ENCODE results near the gene CTDSPL.

The CTDSPL gene

DNA sequence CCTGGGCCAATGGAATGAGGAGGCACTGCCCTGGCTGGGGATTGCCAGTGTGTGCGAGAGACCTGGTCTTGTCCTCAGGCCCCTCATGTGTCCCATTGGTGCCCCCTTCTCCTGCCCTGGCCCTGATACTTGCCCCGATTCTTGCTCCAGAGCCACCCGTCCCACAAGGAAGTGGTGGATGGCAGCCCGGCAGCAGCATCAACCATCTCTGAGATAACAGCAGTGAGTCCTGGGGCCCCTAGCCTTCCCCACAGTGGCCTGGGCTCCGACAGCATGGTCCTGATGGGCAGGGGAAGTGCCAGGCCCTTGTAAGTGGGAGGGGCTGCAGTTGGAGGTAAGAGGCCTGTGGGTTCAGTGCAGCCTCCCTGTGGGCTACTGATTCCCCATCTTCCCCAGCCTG is 144.4 kb downstream of the CTDSPL start:
- DNase-seq: no peak

DNA sequence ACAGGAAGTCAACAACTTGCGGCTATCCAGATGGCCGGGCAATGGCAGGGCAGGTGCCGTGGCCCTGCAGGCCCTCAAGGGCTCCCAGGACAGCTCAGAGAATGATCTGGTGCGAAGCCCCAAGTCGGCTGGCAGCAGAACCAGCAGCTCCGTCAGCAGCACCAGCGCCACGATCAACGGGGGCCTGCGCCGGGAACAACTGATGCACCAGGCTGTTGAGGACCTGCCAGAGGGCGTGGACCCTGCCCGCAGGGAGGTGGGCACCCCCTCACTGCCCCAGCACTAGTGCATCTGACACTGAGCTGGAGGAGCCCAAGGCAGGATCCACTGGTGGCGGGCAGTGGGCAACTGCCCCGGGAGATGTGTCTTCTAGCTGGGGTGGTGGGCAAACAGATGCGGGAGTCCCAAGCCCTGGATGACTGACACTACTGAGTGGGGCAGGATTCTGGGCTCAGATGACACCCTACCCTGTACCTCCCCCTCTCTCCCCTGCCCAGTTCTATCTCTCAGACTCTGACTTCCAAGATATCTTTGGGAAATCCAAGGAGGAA is 144.8 kb downstream of the CTDSPL start:
- DNase-seq: no peak

DNA sequence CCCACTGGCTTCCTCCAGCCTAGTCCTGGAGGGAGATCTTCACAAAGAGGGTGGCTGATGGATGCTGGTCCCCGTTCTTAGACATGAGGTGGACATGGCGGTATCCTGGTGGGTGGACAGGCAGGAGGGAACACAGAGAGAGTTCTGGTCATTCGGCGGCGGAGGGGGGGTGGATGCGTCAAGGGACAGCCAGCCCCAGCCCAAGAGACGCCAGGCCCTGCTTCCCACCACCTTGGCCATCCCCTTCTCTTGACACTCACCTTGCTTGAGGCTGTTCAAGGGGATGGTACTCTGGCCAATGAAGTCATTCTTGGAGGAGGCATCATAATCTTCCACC is 146.0 kb downstream of the CTDSPL start:
- DNase-seq: no peak

DNA sequence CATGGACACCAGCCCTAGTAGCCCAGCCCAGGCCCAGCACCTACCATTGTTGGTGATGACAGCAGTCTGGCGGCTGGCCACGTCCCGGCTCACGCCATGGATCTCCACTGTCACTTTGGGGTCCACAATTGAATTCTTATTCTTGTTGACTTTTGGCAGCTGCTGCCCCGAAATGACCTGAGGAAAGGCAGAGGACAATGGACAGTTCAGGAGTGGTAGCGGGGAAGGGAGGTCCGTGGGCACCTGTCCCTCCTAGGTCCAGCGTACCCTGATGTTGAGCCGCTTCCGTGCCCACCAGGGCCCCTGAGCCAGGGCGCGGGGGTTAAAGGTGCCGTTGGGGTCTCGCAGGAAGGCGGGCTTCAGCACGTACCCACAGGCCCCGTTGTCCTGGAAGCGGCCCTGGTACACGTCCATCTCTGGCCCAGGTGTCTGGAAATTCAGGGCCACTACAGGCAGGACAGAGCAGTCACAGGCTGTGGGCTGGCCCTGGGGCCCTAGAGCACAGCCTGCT is 146.6 kb downstream of the CTDSPL start:
- no peak for DNase-seq

DNA sequence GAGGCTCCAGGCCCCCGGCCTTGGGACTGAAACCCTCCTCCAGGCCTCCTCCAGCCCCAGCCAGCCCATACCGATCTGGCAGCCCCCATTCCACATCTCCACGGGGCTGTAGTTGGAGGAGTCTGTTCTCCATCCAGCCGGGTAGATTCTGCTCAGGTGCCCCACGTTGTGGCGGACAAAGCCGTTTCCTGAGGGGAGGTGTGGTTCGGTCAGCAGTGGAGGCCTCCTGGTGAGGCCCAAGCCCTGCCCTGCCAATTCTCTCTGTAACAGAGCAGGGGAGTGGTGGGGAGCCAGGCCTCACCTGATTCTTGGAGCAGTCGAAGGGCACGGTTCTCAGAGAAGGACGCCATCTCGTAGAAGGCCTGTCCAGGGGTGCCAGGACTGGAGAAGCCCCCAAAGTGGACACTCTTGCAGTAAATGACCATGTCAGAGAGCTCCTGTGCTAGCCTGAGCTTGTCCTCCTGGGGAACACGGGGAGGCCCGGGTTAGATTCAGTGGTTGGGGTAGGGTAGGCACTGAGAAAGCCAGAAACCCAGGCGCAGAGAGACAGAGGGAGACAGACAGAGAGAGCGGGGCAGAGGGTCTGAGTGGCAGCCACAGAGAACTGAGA is 147.4 kb downstream of the CTDSPL start:
- DNase-seq: no peak

DNA sequence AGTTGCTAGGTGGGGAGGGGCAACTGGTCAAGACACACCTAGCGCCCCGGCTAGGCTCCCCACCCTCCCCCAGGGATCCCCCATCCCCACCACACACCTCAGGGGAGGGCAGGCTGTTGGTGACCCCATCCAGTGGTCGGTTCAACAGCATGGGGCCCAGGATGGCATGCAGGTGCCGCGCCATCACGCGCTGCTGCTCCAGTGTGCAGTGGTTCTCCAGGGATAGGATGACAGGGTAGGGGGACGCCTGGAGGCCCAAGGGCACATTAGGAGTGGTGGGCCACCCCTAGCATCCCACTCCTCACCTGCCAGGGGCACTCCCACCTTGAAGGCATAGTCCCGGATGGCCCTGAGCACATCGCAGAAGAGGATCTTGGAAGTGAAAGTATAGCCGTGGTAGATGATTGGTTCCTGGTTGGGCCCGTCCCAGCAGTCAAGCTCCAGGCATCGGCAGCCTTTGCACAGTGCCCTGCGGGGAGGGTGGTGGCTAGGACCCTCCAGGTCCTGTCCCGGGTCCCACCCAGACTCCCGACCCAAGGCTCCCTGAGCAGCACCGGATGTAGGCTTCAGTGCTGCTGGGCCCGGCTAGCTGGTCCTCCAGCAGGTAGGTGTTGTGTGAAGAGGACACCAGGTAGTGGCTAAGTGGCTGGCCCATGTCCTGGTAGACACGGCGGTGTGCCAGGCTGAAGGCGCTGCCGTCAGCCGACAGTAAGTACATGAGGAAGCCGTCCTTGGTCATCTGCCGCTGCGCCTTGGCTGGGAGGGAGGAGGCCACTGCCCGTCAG is 148.3 kb downstream of the CTDSPL start:
- DNase-seq: no peak

DNA sequence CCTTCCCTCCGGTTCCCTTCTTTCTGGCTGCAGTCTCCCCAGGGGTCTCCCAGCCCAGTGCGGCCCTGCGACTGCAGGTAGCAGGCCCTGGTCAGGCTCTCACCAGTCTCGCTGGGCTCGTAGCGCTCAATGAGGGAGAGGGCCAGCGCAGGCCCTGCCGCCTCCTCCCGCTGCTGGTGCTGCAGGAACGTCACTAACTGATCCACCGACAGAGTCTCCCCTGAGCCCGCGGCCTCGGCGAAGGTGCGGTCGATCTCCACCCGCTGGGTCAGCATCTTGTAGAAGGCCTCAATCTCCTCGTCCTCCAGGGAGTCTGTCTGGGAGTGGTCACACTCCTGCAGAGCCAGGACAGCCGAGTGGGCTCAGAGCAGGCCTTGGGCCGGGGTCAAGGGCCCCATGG is 149.4 kb downstream of the CTDSPL start:
- DNase-seq: no peak

DNA sequence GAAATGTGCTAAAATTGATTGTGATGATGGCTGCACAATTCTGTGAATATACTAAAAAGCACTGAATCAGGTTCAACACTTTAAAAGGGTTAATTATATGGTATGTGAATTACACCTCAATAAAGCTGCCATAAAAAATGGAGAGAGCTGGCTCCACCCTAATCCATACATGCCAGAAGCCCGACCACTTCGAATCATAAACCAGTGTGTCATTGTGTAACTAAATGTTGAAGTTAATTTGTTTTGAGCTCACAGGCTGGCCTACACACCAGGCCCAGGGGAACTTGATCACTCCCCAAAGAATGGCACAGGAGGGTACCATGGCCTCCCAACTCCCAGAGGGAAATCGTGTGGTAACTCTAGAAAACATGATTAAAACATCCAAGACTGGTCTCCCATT is 153.8 kb downstream of the CTDSPL start:
- no peak for DNase-seq

DNA sequence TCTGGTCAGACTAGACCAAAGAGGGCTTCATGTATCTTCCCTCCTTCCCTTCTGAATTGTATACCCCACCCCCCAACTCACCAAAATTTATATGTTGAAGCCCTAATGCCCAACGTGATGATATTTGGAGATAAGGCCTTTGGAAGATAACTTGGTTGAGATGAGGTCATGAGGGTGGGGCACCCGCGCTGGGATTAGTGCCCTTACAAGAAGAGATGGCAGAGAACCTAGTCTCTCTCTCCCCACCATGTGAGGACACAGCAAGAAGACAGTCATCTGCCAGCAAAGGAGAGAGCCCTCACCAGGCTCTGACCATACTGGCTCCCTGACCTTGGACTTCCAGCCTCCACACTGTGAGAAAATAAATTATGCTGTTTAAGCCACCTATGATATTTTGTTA is 154.3 kb downstream of the CTDSPL start:
- DNase-seq: no peak

DNA sequence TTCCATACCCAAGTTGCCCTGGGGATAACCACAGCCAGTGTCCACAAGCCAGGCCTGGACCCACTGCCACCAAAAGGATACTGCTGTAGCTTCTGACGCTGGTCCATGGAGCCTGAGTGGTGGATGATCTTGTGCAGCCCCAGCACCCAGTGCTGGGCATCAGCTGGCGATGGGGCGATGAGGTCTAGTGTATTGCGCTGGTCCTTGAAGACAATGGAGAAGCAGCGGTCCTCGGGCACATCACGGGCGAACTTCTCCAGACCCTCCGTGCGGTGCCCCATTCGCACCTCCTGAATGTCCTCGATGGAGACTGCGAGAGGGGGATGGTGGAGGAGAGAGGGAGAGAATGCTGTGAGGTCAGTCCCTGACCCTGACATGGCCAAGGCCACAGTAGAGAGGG is 154.7 kb downstream of the CTDSPL start:
- no peak for DNase-seq

DNA sequence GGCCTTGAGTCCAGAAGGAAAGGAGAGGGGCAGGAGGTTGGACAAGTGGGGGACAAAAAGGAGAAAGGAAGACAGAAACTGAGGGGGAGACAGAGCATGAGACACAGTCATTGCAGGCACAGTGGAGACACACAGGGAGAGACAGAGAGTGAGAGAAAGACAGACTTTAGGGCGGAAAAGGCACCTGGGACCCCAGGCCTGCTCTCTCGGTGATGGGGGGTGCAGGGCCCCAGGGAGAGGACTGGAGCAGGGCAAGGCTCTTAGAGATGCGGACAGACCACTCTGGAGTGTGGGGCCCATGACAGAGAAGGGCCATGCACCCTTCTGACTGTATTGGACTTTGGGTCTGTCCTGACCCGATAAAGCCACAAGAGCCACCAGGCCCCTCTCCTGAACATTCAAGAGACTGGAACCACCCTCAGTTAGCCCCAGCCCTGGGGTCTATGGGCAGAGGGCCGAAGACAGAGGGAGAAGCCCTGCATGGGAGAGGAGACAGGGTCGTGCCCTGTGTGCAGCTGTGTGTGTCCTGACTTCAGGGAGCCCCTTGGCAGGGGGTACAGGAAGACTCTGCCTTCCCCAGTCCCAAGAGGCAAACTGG is 155.3 kb downstream of the CTDSPL start:
- no peak for DNase-seq

DNA sequence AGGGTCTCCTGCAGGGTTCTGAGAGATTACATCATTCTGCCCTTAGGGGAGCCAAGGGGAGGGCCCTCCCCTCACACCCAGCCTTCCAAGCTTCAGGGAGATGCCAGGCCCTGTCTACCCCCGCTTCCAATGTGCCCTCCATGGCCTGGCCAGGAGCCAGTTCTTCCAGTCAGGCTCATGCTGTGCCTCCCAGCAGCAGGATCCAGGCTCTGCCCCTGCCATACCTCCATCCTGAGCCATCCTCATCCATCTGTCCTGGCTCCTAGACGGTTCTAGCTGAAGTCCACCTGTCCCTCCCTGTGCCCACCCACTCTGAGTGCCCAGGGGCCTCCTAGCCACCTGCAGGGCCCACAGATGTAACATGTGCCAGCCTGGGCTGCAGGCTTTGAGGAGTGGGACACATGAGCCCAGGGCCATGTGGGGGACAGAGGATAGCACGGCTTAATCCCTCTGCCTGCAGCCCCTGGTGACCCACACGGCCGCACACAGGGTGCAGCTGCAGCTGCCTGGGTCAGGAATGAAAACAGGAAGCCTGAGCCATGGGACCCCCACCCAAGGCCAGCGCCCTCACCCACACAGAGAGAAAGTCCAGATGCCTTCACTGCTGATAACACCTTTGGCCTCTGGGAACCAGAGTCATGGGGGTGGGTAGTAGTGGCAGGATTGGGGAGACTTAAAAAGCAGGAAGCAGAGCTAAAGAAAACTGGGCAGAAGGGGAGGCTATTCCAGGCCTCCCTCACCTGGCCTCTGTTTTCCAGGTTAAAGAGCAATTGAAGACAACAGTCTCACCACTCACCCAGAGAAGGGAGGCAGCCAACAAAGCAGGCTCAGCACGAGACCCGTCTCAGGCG is 156.0 kb downstream of the CTDSPL start:
- no peak for DNase-seq

DNA sequence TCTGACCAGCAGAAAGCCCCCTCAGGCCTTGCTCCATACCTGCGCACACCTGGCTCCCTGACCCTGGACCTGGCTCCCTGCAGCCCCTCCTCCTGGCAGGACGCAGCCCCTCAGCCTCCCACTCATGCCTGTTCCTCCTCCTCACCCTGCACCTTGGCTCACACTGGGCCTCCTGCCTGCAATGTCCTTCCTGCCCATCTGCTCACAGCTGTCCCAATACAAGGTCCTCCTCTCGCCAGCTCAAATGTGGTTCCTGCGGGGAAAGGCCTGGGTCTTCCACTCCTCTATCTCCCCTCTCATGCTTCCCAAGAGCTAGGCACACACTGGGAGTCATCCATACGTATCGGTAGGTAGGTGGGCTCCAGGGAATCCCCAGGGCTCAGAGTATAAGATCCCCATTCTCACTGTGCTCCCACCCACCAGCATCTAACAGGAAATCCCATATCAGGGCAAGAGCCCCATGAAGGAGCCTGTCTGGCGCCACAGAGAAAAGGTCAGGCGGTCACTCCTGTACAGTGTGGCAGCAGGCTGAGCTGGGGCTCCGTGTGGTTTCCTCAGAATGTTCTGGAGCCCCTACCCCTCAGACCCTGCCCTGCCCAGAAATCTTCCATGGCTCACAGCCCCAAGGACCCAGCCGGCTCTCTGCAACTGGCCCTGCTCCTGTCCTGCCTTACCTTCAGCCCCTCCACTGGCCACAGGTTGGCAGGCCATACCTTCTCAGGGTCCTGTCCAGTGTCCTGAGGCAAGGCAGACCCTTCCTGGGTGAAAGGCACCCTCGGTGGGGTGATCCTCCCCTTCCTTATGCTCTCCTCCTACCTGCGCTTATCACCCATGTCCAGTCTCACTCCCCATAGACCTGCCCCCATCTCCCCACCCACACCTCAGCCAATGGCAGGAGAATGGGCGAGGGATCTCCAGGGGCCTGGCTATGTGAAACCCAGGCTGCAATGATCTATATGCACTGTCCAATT is 156.9 kb downstream of the CTDSPL start:
- no peak for DNase-seq

DNA sequence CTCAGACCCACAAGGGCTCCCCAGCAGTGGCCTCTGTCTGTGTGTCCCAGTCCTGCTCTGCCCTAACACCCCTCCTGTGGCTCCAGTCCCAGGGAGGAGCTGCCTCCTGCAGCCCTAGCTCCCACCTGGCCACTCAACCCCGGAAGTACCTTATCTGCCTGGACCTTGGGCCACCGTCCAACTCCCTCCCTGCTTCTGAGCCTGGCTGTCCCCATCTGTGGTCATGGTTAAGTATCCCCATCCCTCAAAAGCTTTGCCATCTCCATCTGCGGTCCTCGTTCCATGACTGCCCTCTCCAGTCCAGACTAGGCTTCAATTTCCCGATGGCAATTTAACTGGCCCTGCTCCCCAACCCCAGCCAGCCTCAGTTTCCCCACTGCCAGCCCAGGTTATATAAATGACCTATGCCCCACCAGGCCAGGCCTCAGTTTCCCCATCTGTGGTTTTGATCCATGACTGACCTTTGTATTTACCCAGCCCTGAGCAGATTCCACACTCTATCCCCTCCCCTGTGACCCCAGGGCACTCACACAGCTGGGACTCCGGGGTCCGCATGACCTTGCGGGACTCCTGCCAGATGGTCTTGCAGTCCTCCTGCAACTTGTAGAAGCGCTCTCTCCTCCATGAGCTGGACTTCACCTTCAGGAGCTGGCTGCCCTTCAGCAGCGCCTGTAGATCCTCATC is 158.1 kb downstream of the CTDSPL start:
- DNase-seq: no peak

DNA sequence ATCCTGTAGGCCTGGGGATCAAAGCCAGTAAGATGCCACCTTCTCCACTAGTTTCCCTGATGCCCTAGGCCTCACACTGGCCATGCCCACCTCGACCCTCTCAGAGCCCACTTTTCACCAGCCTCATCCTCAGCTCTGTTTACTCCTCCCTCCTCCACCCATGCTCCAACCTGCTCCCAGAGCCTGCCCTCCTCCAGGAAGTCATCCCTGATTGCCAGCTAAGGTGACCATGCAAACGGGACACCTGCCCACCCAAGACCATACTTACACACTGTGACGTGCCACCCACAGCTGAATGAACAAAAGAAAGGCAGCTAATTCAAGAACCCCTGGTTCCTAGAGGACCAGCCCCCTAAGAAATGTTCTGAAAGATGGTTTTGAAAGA is 158.7 kb downstream of the CTDSPL start:
- no peak for DNase-seq

DNA sequence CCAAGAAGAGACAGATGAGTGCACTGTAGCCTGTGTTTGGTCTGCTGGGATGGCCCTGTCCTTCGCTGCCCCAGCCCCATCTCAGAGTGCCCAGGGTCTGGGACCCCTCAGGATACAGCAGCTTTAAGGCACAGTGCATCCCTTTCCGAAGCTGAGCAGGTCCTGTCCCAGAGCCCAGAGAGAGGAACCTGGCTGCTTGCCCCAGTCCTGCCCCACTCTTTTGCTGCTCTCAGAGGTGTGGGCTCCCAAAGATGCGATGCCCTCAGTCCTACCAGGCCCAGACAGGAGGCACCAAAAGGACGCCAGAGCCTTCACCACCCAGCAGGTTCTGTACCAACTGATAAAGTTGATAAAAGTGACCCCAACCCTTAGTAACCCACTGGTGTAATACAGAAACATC is 159.5 kb downstream of the CTDSPL start:
- no peak for DNase-seq

DNA sequence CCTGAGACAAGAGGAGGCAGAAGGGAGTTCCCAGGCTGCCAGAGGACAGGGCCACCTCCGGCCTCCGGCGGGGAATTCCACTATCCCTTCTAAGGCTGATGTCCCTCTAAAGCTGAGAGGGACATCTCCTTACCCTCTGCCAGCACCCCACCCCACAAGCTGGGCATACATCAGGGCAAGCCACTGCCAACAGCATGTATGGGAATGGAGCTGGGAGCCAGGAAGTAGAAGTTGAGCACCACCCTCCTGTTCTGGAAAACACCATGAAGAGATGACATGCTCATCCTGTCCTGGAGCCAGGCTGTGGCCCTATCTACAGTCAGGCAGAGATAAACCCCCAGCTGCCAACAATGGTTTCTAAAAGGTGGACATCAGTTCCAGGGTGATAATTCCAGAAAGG is 160.6 kb downstream of the CTDSPL start:
- DNase-seq: no peak

DNA sequence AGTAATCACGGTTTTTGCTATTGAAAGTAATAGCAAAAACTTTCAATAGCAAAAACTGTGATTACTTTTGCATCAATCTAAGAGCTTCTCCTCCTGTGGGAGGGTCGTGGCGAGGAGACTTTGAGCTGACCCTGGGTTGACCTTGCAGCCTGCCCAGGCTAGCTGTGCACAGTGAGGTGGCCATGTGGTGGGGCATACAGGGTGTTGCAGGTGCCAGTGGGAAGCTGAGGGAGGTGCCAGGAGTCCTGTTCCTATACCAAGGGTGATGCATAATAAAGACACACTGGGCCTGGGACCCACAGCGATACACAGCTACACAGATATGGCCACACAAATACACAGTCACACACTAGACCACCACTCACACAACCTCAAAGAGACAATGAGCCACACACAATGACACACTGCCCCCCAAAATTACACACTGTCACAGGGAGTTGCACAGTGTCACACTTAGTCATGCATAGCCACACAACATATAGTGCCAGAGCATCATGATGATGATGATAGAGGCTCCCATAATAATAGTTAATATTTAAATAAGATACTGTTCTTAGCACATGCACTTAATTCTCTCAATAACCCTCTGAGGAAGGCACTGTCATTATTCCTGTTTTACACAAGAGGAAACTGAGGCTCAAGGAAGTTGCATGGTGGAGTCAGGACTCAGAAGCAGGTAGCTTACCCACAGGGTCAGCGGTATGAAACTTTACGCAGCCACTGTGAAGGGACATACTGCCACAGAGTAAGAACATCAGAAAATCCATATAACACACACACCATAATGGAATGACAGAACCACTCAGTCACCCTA is 161.4 kb downstream of the CTDSPL start:
- DNase-seq: no peak

DNA sequence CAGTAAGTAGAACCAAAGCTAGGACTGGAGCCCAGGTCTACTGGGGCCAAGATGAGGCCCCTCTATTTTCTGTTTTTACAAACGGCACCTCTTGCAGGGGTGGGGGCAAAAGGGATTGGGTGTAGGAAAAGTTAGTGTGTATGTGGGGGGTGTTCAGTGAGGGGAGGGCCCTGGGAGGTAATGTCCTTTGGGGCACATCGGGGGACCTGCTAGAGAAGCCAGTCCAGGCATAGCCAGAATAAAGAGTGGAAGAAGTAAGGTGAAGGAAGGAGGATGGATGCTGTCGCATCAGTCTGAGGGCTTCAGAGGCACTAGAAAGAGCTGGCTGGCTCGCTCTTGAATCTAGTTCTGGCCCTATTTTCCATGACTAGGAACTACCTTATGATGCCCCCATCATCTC is 165.2 kb downstream of the CTDSPL start:
- DNase-seq: no peak
